Fibroblast of skin of right quadriceps (primary cell): ENCODE results near the gene MAPK6.
A peak's percentile ranks its signal among the peaks of the same experiment; 100 is the strongest.
"Not testable (repeated sequence)": the region's sequence is repeated elsewhere in the genome, so short reads cannot be mapped to it uniquely, and the experiment has no call there.

Experiments
- DNase-seq: peaks from one replicate; pipeline ENCODE4 v3.0.0-alpha.2; 2013

MAPK6 gene

DNA sequence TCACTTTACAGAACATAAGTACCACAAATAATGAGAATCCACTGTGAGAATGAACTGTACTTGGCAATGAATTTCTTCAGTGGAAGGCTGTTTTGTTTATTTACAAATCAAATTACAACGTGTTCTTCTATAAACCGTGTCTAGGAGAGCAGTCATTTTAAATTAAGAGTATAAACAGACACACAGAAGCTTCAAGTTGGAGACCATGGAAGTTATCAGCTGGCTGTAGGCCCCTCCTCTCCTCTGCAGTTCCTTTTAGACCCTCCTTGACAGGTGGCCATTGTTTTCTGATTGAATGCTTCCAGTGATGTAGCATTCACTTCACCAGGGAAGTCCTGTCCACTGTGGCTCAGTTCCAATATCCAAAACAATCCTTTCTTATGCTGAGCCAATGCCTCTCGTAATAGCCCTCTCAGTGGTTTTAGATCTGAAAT is 7.3 kb upstream of the MAPK6 start:
- DNase-seq, result no peak

DNA sequence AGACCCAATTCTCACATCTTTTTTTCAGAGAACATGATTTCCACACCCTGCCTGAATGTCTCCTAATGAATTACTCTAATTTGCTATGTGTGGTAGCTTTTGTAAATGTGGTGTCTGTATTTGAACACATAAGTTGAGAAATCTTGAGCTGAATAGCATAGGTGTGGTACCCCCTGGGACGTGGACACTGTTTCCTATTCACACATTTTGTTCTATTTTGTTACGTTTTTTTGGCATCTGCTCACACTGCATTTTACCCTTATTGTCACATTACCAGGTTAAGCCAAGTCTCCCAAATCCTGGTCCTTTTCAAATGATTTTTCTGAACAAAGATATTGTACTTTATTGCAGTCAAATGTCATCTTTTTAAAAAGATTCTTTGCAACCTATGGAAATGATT is 6.8 kb upstream of the MAPK6 start:
- DNase-seq, result no peak

DNA sequence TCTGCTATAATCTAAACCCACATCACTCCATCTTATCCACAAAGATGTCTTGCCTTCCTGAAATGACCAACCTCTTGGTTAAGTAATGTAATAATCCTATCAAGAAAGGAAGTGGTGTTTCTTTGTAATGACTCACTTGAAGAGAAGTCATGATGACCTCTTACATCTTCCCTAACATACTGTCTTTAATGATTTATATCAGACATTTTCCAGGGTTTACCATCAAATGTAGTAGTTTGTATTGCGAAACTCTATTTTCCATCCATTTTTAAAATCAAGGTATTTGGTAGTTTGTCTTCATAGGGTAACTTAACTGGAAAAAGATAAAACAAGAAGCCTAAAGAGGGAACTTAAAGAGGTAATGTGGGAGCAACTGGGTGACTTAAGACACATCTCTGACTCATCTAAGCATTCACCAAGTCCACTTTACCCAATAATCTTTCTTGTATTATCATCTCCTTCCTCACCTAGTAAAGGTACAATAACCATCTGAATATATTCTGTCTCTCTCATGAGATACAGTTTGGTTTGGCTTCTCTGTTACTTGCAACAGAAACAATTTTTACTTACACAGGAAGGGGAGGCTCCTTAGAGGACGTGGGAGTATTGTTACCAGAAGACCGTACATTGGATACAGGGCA is 5.7 kb upstream of the MAPK6 start:
- peak; percentile 65 for DNase-seq

DNA sequence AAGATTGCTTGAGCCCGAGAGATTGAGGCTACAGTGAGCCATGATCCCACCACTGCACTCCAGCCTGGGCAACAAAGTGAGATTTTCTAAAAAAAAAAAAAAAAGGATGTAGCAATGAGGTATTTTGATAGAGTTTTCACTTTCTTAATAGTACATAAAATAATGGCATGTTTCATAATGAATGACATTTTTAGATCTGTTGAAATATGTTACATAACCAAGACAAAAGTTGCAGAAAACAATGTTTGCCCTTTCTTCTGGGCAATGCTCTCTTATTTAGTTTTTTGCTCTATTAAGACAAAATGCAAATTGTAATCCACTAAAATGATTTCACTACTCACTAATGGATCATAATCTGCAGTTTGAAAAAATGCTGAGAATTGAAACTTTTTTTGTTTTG is 4.4 kb upstream of the MAPK6 start:
- DNase-seq, result no peak

DNA sequence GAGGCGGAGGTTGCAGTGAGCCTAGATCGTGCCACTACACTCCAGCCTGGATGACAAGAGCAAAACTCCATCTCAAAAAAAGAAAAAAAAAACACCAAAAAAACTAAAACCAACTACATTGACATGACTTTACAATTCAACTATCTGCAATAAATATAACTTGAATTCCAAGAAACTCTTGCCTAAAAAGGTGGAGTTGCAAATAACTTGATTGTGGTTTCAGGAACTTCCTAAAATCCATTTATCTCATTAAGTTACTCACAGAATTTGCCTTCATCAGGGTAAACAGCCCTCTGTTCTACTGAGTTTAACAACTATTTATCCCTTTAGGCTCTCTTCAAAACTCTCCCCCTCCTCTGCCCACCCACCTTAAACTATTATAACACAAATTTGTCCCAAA is 2.7 kb upstream of the MAPK6 start:
- no peak for DNase-seq

DNA sequence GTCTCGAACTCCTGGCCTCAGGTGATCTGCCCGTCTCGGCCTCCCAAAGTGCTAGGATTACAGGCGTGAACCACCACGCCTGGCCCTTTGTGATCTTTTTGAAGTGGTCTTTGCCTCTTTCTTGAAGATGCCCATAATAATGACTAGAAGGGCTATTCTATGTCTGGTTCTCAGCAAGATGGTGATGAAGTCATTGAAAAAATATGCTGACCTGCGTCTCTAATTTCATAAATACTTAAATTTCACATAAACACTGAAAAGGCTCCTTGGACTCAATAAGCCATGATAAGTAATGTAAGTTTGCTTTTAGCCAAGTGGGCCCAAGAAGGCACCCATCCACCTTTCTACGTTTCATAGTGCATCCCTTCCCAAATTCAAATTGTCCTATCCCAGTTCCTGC is 775 bp upstream of the MAPK6 start:
- DNase-seq, result peak; percentile 41

DNA sequence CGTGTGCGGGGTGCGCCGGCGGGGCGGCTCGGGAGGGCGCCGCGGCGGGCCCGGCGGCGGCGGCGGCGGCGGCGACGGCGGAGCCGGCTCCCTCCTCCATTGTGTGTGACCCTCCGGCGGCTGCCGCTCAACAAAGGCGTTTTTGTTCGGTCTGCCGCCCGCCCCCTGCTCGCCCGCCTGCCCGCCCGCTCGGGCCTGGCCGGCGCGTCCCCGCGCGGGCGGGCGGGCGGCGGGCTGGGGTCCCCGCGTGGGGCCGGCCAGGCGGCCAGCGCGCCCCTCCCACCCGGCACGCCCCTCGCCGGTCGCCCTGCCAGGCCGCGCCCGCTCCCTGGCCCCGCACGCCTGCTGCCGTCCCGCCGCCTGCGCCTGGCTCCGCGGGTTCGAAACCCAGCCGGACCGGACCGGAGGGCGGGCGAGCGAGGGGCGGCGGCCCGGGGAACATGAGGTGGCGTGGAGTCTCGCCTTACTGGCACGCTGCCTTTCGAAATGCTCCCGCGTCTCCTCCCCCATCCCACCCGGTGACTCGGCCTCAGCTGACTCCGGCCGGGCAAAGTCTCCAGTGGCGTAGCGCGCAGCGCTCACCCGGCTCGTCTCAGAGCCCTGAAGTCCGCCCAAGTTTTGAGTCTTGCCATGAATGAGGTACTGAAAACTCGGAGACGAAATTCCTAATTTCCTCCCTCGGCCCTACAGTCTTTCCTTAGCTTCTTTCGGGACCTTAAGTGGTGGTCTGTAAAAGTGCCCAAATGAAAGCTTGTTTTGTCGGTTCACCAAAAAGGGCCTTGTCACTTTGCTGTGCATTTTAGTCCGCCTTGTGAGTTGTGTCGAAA is 588 bp downstream of the MAPK6 start:
- DNase-seq, result peak; percentile 78

DNA sequence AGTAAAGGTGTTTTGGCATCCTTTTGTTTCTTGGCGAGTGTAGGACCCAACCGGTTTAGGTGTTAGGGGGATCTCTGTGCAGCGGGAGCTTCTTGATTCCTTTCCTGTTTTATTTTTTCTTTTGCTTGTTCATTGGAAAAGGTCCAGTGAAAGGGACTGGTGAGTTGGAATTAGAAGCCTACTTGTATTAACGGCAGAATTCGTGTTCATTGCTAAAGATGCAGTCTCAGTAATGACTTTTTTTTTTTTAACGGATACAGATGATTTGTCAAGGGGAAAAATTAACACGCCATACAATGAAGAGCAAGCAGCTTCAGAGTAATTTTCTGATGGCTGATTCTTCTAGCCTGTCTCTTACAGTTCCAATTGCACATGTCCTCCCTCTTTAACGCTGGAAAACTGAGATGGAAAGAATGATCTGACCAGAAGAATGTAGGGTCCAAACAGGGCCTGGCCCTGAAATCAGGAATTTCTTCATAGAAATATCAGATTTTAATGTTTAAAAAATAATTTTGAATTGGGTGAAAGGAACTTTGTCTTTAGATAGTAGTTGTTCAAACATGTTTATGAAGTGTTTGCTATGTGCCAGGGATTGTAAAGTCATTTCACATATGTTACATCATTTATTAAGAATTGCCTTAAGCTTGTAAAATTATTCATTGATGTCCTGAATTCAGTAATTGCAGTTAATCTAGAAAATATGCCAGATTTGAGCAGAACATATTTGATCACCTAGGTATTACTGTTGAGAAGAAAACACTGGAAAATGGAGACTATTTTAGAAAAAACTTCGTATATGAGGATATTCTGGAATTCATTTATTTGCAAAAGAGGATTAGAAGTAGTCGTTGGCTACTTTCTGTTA is 1.4 kb downstream of the MAPK6 start:
- peak; percentile 33 for DNase-seq

DNA sequence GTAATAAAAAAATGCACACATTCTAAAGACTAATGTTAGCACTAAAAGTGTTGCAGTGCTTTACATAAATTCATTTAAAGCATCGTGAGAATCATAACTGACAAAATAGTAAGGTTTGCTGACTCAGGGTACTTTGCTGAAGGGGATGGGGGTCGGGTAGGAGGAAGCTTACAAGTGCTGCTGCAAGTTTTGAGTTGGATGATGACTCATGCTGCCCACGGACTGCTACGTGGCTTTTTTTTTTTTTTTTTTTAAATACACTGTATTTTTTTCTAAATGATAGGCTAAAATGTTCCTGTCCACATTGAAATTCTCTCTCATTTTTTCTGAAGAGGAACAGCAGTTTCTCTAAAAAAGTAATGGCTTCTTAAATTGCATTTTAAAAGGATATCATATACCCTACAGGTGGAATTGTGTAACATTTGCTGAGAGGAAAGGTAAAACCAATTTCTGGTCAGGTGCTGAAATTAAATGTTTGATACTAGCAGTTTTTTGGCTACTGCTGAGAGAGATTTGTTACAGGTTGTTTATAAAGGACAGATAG is 2.2 kb downstream of the MAPK6 start:
- DNase-seq, result peak; percentile 94

DNA sequence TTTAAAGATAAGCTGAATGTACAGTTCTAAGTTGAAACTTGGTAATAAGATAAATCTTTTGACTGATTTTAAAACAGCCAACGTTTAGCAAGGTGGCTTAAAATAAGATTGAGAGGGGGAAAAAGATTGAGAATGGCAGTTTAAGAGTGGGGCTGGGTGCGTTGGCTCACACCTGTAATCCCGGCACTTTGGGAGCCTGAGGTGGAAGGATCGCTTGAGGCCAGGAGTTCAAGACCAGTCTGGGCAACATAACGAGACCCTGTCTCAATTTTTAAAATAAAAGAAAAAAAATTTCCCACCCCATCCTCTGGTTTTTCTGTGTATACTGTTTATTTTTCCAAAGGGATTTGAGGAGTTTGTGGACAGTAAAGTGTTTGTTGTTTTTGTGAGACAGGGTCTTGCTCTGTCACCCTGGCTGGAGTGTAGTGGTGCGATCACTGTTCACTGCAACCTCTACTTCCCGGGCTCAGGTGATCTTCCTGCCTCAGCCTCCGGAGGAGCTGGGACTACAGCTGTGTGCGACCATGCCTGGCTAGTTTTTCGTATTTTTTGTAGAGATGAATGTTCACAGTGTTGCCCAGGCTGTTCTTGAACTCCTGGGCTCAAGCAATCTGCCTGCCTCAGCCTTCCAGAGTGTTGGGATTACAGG is 3.0 kb downstream of the MAPK6 start:
- DNase-seq, result no peak

DNA sequence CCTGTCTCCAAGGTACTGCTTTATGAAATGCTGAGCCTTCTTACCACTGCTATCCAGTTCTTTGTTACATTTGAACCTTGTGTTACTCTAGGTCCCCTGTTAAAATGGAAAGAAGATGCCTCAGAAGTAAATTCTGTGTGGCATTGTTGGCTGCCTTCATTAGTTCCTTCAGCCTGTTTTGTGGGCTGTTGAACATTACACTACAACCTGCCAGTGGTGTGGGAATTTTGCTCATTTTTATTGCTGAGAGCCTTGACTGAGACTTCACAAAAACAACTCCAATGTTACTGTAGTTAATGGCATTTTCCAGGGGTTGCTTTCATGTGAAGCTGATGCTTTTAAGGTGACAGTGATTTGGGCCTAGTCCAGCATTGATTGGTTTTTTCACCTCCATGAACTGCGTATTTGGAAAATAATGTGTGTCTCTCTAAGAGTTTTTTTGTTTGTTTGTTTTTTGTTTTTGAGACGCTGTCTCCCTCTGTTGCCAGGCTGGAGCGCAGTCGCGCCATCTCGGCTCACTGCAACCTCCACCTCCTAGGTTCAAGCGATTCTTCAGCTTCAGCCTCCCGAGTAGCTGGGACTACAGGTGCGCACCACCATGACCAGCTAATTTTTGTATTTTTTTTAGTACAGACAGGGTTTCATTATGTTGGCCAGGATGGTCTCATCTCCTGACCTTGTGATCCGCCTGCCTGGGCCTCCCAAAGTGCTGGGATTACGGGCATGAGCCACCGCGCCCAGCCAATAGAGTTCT is 4.3 kb downstream of the MAPK6 start:
- no peak for DNase-seq

DNA sequence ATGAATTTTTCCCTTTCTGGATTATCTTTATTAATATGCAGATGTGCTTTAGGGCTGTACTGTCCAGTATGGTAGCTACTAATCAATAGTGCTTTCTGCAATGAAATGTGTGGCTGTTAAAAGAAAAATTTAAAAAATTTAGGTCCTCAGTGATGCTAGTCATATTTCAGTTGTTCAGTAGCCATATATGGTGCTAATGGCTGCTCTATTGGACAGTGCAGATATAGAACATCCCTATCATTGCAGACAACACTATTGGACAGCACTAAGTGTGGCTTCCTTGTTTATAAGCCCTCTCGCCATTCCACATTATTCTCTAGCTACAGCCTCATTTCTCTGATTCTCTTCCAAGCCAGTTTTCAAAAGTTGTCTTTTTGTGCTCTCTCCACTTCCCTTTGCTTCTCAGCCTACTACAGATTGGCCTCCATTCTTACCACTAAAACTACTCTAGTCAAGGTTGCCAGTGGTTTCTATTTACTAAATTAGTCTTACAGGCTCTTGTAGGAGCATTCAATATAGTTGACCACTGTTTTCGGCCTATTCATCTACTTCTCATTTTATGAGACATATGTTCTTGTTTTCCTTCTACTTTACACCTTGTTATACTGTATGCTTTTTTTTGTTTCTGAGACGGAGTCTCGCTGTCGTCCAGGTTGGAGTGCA is 9.5 kb downstream of the MAPK6 start:
- no peak for DNase-seq

DNA sequence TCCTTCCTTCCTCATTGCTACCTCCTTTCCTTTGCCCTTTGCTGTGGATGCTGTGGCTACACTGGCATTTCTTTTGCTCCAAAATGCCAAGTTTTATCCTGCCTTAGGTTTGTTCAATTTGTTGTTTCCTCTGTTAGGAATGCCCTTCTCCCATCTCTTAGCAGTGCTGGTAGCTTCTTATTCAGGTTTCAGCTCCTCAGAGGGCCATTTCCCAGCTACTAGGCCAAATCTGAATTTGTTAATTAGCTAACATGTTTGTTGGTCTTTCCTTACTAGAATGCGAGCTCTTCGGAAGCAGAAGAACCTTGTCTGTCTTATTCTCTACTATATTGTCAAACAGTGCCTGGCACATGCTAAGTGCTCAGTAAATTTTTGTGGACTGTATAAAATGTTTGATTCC is 11.0 kb downstream of the MAPK6 start:
- DNase-seq, result no peak

DNA sequence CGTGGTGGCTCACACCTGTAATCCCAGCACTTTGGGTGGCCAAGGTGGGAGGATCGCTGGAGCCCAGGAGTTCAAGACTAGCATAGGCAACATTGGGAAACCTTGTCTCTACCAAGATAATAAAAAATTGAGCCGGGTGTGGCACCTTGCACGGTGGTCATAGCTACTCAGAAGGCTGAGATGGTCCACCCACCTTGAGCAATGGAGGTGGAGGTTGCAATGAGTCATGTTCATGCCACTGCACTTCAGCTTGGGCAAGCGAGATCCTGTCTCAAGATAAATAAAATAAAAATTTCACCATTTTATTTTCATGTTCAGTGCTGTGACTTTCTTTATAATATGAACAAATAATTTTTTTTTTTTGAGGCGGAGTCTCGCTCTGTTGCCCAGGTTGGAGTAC is 12.5 kb downstream of the MAPK6 start:
- no peak for DNase-seq

DNA sequence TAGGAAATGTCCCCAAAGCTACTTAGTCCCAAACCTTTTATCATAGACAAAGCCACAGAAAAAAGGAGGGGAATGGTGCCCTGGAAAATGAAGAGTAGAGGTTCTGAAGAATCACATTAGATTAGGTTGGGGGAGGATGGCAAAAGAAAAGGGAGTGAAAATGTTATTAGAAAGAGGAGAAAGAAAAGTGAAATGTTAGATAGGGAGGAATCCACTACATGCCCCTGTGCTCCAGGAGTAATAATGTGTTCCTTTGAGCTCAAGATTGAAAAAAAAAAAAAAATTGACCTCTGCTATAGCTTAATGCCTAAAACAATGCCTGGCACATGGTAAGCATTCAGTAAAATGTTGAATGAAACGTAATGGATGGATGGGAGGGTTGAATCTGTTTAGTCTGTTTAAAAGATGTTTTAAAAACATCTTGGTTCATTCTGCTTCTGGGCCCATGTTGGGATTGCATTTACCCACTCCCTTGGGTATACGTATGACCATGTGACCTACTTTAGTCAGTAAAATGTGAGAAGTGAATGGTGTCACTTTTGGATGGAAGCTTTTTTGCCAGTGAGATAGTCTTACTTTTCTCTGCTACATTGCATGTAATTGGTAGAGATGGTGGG is 19.0 kb downstream of the MAPK6 start:
- DNase-seq, result no peak

DNA sequence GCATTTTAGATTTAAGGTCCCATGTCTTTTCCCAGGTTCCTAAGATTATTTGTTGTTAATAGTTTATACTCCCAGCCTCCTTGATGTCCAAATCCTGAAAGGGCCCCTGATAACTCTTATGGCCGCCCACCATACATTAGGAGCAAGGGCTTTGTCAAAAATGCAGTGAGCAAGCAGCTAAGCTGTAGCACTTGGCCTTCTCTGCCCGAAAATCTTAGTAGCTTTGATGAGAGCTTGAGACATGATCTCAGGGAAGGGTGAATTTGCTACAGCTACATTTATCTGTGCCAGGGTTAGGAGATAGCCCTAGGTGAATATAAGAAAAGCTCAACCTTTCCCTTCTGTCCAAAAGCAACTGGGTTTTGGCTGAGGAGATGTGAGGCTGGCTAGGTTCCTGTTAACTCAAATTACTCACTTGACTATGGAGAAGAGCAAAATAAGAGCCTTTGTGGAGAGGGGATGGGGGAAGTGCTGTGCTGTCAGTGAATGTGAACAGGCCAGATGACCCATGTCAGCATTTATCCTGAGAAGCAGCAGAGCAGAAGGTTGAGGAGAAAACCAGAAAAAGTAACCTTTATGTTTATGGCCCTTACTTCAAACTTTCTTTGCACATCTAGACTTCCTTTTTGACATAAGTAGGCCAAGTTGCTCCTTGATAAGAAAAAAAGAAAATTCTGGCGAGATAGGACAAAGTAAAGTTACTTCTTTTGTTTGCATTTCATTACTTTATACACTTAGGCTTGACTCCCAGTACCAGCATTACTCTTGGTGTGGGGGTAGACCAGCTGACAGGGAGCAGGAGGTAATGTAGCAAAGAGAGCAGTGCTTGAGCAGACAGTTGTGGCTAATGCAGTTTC is 21.1 kb downstream of the MAPK6 start:
- DNase-seq, result no peak

DNA sequence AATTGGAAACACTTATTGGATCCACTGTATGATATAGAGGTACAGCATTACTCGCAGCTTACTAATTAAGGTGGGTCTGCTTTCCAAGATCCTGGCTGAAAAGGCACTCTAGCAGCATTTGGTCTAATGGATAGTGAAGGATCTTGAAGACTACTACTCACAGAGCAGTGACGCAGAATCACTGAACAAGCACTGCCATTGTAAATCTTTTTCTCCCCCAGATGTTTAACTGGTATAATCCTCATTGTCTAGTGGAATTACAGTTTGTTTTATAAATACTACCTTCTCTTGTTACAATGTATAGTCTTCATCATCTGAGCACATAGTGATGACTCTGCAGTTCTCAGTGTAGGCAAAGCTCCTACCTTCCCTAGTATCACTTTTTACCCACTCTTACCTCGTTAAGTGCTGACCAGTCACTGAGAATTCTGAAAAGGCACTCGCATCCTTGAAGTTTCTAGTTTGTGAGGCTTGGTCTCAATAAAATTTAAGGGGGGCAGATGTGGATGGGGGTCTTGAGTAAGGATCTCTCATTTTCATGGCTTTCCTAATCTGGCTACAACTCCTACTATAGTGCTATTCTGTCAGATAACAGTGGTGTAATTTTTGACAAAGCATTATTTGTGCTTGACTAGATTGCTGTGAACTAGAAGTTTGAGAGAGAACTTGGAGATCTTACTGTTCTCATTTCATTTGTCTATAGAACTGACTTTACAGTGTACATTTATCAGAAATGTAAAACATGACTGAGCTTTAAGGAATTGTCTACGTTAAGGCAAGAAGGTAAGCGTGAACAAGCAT is 23.2 kb downstream of the MAPK6 start:
- no peak for DNase-seq

DNA sequence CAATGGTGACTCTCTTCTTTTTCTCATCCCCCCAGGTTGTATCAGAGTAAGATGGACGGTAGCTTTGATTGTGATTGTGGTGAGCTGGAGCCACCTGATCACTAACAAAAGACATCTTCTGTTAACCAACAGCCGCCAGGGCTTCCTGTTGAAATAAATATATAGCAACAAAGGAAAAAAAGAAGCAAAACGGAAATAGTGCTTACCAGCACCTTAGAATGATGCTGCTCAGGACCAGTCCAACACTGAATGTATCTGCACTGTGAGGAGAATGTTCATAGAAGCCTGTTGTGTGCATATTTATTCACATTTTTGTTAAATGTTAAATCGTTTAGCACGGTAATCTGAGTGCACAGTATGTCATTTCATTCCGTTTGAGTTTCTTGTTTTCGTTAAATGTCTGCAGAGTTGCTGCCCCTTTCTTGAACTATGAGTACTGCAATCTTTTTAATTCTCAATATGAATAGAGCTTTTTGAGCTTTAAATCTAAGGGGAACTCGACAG is 26.8 kb downstream of the MAPK6 start:
- DNase-seq, result not testable (repeated sequence)

DNA sequence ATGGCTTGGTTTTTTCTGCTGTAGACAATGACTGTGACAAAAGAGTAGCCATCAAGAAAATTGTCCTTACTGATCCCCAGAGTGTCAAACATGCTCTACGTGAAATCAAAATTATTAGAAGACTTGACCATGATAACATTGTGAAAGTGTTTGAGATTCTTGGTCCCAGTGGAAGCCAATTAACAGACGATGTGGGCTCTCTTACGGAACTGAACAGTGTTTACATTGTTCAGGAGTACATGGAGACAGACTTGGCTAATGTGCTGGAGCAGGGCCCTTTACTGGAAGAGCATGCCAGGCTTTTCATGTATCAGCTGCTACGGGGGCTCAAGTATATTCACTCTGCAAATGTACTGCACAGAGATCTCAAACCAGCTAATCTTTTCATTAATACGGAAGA is 27.5 kb downstream of the MAPK6 start:
- not testable (repeated sequence) for DNase-seq
